Loucy (cell line): ENCODE measurements around the gene RAB29.

ENCODE experiments used
- H2AFZ ChIP-seq: fragments of 200-600 bp; sonication (generic); 2 replicates; pipeline ENCODE4 v1.6.0; 2016; ENCODE audit warnings: antibody characterized with exemption, mild to moderate bottlenecking, low read length, moderate library complexity
- H3F3A ChIP-seq: fragments of 200-600 bp; 2 replicates; pipeline ENCODE4 v1.6.0; 2016; ENCODE audit warnings: antibody characterized with exemption, low read depth, mild to moderate bottlenecking
- H3K27me3 ChIP-seq: fragments of 200-600 bp; sonication (generic); 2 replicates; pipeline ENCODE4 v1.6.1; 2014; ENCODE audit warnings: low read length, mild to moderate bottlenecking; ENCODE audit not compliant: insufficient read depth, poor library complexity, severe bottlenecking
- H3K36me3 ChIP-seq: fragments of 200-600 bp; sonication (generic); 2 replicates; pipeline ENCODE4 v1.6.1; 2016; ENCODE audit warnings: low read length; ENCODE audit not compliant: insufficient read depth
- H3K4me1 ChIP-seq: fragments of 200-600 bp; sonication (generic); 2 replicates; pipeline ENCODE4 v1.5.1; 2014; ENCODE audit warnings: low read length, mild to moderate bottlenecking; ENCODE audit not compliant: insufficient read depth, poor library complexity, severe bottlenecking
- H3K4me2 ChIP-seq: fragments of 200-600 bp; sonication (generic); 2 replicates; pipeline ENCODE4 v1.6.0; 2014; ENCODE audit warnings: antibody characterized with exemption, low read length, low read depth, mild to moderate bottlenecking; ENCODE audit not compliant: poor library complexity, severe bottlenecking
- H3K4me3 ChIP-seq: fragments of 200-600 bp; sonication (generic); 2 replicates; pipeline ENCODE4 v1.5.1; 2014; ENCODE audit warnings: low read length, mild to moderate bottlenecking, mixed read lengths; ENCODE audit not compliant: poor library complexity, severe bottlenecking
- H3K79me2 ChIP-seq: fragments of 200-600 bp; sonication (generic); 2 replicates; pipeline ENCODE4 v1.6.1; 2014; ENCODE audit warnings: low read length; ENCODE audit not compliant: insufficient read depth
- H3K9ac ChIP-seq: fragments of 200-600 bp; sonication (generic); 2 replicates; pipeline ENCODE4 v1.6.0; 2014; ENCODE audit warnings: mild to moderate bottlenecking, low read depth, low read length, moderate library complexity; ENCODE audit not compliant: poor library complexity, severe bottlenecking
- H3K9me2 ChIP-seq: fragments of 200-600 bp; sonication (generic); replicated peaks from 2 replicates; pipeline ENCODE4 v1.6.1; 2016; ENCODE audit warnings: low read depth, low read length, mixed read lengths
- H3K9me3 ChIP-seq: fragments of 200-600 bp; sonication (generic); 2 replicates; pipeline ENCODE4 v1.6.1; 2014; ENCODE audit warnings: mild to moderate bottlenecking, antibody characterized with exemption, low read length, low read depth; ENCODE audit not compliant: insufficient read depth
- H4K20me1 ChIP-seq: fragments of 200-600 bp; sonication (generic); 2 replicates; pipeline ENCODE4 v1.6.0; 2014; ENCODE audit warnings: antibody characterized with exemption, low read length, mild to moderate bottlenecking; ENCODE audit not compliant: insufficient read depth, poor library complexity, severe bottlenecking
- EZH2phosphoT487 ChIP-seq: fragments of 200-600 bp; IDR thresholded peaks from 2 replicates; pipeline ENCODE4 v1.6.1; 2018; ENCODE audit warnings: antibody characterized with exemption, mild to moderate bottlenecking, moderate library complexity, borderline replicate concordance
- TF ChIP-seq, protein P1 (sequence below): fragments of 200-600 bp; sonication (generic); conservative IDR thresholded peaks from 2 replicates; pipeline ENCODE4 v1.5.1; 2014; ENCODE audit warnings: mild to moderate bottlenecking, antibody characterized with exemption, low read length

RAB29 gene

DNA sequence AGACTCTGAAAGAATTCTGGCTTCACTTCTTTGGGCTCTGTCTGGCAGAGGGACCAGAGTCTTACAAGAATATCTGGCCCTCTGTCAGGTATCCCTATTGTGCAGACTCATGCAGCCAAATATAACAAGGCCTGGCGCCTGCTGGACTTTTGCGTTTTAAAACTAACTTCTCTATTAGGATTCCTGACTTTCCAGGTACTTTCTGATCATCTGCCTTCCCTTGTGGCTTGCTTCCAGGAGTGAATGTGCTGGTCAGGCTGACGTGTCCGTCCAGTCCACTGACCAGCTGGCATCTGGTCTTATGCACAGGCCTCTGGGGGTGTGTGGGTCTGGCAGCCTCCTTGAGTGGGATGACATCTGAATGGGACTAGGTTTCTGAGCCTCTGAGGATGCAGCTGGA is 8.6 kb upstream of the RAB29 start:
- no peak overlapping the region for H2AFZ ChIP-seq
- H3K79me2 ChIP-seq, result no peaks in the 10 kb centered on the region
- H3K9me3 ChIP-seq, result no peaks in the 10 kb centered on the region
- H3K9ac ChIP-seq, result no peak overlapping the region
- peaks cover 8% of the 10 kb centered on the region for H3K4me1 ChIP-seq
- H3K4me2 ChIP-seq, result no peak overlapping the region
- no peak overlapping the region for H3K4me3 ChIP-seq
- no peaks in the 10 kb centered on the region for H3F3A ChIP-seq
- H4K20me1 ChIP-seq, result no peaks in the 10 kb centered on the region
- H3K36me3 ChIP-seq, result no peaks in the 10 kb centered on the region
- TF ChIP-seq, protein P1, sequence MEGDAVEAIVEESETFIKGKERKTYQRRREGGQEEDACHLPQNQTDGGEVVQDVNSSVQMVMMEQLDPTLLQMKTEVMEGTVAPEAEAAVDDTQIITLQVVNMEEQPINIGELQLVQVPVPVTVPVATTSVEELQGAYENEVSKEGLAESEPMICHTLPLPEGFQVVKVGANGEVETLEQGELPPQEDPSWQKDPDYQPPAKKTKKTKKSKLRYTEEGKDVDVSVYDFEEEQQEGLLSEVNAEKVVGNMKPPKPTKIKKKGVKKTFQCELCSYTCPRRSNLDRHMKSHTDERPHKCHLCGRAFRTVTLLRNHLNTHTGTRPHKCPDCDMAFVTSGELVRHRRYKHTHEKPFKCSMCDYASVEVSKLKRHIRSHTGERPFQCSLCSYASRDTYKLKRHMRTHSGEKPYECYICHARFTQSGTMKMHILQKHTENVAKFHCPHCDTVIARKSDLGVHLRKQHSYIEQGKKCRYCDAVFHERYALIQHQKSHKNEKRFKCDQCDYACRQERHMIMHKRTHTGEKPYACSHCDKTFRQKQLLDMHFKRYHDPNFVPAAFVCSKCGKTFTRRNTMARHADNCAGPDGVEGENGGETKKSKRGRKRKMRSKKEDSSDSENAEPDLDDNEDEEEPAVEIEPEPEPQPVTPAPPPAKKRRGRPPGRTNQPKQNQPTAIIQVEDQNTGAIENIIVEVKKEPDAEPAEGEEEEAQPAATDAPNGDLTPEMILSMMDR, result no peak
- TF ChIP-seq EZH2phosphoT487, result no peak
- no peaks in the 10 kb centered on the region for H3K27me3 ChIP-seq
- no peaks in the 10 kb centered on the region for H3K9me2 ChIP-seq

DNA sequence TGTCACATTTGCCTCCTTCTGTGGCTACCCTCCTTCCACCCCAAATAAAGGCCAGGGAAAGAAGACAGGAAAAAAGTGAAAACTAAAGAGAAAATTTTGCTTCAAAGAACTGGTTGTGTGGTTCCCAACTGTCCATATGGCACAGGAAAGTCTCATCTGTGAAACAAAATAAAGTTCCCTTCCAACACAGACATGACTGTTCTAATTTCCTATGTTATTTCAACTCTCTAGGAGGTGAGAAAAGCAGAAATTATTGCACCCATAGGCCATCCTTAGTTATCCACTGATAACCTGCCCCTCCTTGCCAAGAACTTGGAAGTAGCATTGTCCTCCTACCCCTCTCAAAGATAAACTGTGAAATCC is 8.1 kb upstream of the RAB29 start:
- no peak overlapping the region for H3K4me3 ChIP-seq
- H3K79me2 ChIP-seq, result no peaks in the 10 kb centered on the region

DNA sequence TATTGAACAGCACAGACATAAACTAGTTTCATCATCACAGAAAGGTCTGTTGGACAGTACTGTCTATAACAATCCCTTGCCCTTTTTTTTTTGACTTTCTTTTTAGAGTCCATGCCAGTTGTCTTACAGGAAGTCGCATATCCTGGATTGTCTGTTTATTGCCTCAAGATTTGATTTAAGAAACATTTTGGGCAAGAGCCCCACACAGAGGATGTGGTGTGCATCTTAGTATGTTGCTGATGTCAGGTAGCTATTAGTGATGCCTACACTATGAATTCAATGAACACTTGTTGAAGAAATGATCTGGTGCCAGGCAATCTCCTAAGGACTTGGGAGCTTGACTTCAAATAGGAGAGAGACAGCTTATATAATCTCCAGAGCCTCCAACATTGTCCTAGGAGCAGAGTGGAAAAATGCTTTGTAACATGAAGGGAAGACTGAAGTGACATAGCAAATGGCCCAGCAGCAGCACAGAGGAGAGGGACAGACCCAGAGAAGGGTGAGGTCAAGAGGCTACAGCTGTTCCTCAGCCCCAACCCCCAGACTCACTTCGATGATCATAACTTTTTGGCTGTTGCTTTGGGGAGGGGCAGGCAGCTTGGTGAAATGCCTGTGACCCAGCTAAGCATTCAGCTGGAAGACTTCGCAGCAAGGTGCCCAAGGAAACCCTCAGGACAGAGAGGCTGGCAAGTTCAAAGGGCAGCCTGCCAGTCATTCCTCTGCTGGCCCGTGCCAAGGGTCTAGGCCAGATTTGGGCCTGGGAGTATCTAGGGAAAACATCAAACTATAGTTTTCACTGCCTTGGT is 7.5 kb upstream of the RAB29 start:
- H3K27me3 ChIP-seq, result no peaks in the 10 kb centered on the region
- H3F3A ChIP-seq, result no peaks in the 10 kb centered on the region
- H4K20me1 ChIP-seq, result no peaks in the 10 kb centered on the region
- H2AFZ ChIP-seq, result no peak overlapping the region
- no peak for TF ChIP-seq EZH2phosphoT487
- TF ChIP-seq, protein P1, result peak; percentile 52
- peaks cover 8% of the 10 kb centered on the region for H3K4me1 ChIP-seq
- no peak overlapping the region for H3K9ac ChIP-seq
- no peaks in the 10 kb centered on the region for H3K79me2 ChIP-seq
- H3K4me2 ChIP-seq, result peak overlapping the region; percentile 50
- no peaks in the 10 kb centered on the region for H3K36me3 ChIP-seq
- H3K9me3 ChIP-seq, result no peaks in the 10 kb centered on the region
- H3K9me2 ChIP-seq, result no peaks in the 10 kb centered on the region
- no peak overlapping the region for H3K4me3 ChIP-seq

More for the DNA sequence above, 8.1 kb upstream of the RAB29 start:
- TF ChIP-seq, protein P1, result no peak
- H4K20me1 ChIP-seq, result no peaks in the 10 kb centered on the region
- peaks cover 8% of the 10 kb centered on the region for H3K4me1 ChIP-seq
- no peaks in the 10 kb centered on the region for H3K36me3 ChIP-seq
- no peak overlapping the region for H2AFZ ChIP-seq
- no peaks in the 10 kb centered on the region for H3K9me3 ChIP-seq
- H3F3A ChIP-seq, result no peaks in the 10 kb centered on the region
- no peak overlapping the region for H3K9ac ChIP-seq
- no peaks in the 10 kb centered on the region for H3K9me2 ChIP-seq
- no peak overlapping the region for H3K4me2 ChIP-seq
- no peaks in the 10 kb centered on the region for H3K27me3 ChIP-seq
